OCI-LY3 (cell line): ENCODE measurements around the gene HOXC9.
A peak's percentile ranks its signal among the peaks of the same experiment; 100 is the strongest.

Experiments
- H2AFZ ChIP-seq: fragments of 200-600, 300-600 bp; shearing (Covaris generic); 2 replicates; pipeline ENCODE4 v1.6.0; 2014; ENCODE audit warnings: antibody characterized with exemption, low read depth, low read length
- H3K27ac ChIP-seq: fragments of 200-600, 300-600 bp; sonication (generic); 2 replicates; pipeline ENCODE4 v1.5.1; 2014; ENCODE audit warnings: mild to moderate bottlenecking, low read length, moderate library complexity, mixed read lengths
- H3K27me3 ChIP-seq: fragments of 200-600, 300-600 bp; sonication (generic); 2 replicates; pipeline ENCODE4 v1.6.1; 2014; ENCODE audit warnings: low read depth, low read length, mixed read lengths
- H3K36me3 ChIP-seq: fragments of 200-600, 300-600 bp; sonication (generic); replicated peaks from 2 replicates; pipeline ENCODE3; 2014; ENCODE audit warnings: low read depth, low read length, mixed read lengths
- H3K4me1 ChIP-seq: fragments of 300-600, 200-600 bp; sonication (generic); 2 replicates; pipeline ENCODE4 v1.6.1; 2014; ENCODE audit warnings: low read length, mixed read lengths
- H3K4me2 ChIP-seq: fragments of 200-600, 300-600 bp; sonication (generic); 2 replicates; pipeline ENCODE4 v1.6.1; 2014; ENCODE audit warnings: low read length, mixed read lengths
- H3K4me3 ChIP-seq: fragments of 300-600, 200-600 bp; sonication (generic); 2 replicates; pipeline ENCODE4 v1.5.1; 2014; ENCODE audit warnings: antibody characterized with exemption, mild to moderate bottlenecking, low read length, moderate library complexity
- H3K79me2 ChIP-seq: fragments of 300-600, 200-600 bp; shearing (Covaris generic); 2 replicates; pipeline ENCODE4 v1.6.1; 2014; ENCODE audit warnings: mild to moderate bottlenecking, low read length, mixed read lengths
- H3K9ac ChIP-seq: fragments of 300-600, 200-600 bp; shearing (Covaris generic); 2 replicates; pipeline ENCODE4 v1.6.0; 2014; ENCODE audit warnings: mild to moderate bottlenecking, low read length, moderate library complexity
- H3K9me3 ChIP-seq: fragments of 200-600, 300-600 bp; shearing (Covaris generic); 2 replicates; pipeline ENCODE4 v1.6.1; 2014; ENCODE audit warnings: low read length, mixed read lengths; ENCODE audit not compliant: insufficient read depth
- H4K20me1 ChIP-seq: fragments of 200-600, 300-600 bp; sonication (generic); 2 replicates; pipeline ENCODE4 v1.6.1; 2016; ENCODE audit warnings: low read length, mixed read lengths; ENCODE audit not compliant: insufficient read depth
- CTCF ChIP-seq: fragments of 200-600, 300-600 bp; sonication (generic); IDR thresholded peaks from 2 replicates; pipeline ENCODE4 v1.5.1; 2014; ENCODE audit warnings: antibody characterized with exemption, low read length, low read depth
- EZH2phosphoT487 ChIP-seq: fragments of 200-600 bp; shearing (Covaris generic); IDR thresholded peaks from 2 replicates; pipeline ENCODE4 v1.6.1; 2018; ENCODE audit warnings: antibody characterized with exemption, mixed run types, low read depth

HOXC9 gene

GRCh38 chr12:53960187-53961024 lies 39.6 kb upstream of the HOXC9 start:
- H3K27ac ChIP-seq, result no peak overlapping the region
- no peak overlapping the region for H2AFZ ChIP-seq
- H3K4me1 ChIP-seq, result peaks cover 23% of the 10 kb centered on the region
- no peaks in the 10 kb centered on the region for H3K36me3 ChIP-seq
- H4K20me1 ChIP-seq, result no peaks in the 10 kb centered on the region
- H3K79me2 ChIP-seq, result no peaks in the 10 kb centered on the region
- H3K9ac ChIP-seq, result no peak overlapping the region
- no peak for TF ChIP-seq CTCF
- TF ChIP-seq EZH2phosphoT487, result no peak
- no peaks in the 10 kb centered on the region for H3K9me3 ChIP-seq
- H3K4me2 ChIP-seq, result no peak overlapping the region
- no peak overlapping the region for H3K4me3 ChIP-seq
- peaks cover 17% of the 10 kb centered on the region for H3K27me3 ChIP-seq

GRCh38 chr12:53961025-53961761 lies 38.8 kb upstream of the HOXC9 start:
- Histone ChIP-seq H3K36me3 (no peaks in the 10 kb centered on the region), H3K9ac (no peak overlapping the region), H2AFZ (no peak overlapping the region), H3K4me1 (peaks cover 21% of the 10 kb centered on the region), H3K79me2 (no peaks in the 10 kb centered on the region), H3K27ac (no peak overlapping the region), H3K27me3 (peaks cover 18% of the 10 kb centered on the region), H3K4me3 (no peak overlapping the region), H4K20me1 (no peaks in the 10 kb centered on the region), H3K9me3 (no peaks in the 10 kb centered on the region), H3K4me2 (no peak overlapping the region)
- no peak for TF ChIP-seq CTCF
- TF ChIP-seq EZH2phosphoT487, result no peak

- Histone ChIP-seq H3K79me2 (no peaks in the 10 kb centered on the region), H3K4me1 (peaks cover 3% of the 10 kb centered on the region; the same call in 1 of the 2 replicates), H4K20me1 (no peaks in the 10 kb centered on the region), H3K27ac (no peak overlapping the region), H3K4me3 (no peak overlapping the region), H3K27me3 (peaks cover 17% of the 10 kb centered on the region), H3K36me3 (no peaks in the 10 kb centered on the region), H3K9me3 (no peaks in the 10 kb centered on the region), H3K9ac (no peak overlapping the region), H3K4me2 (no peak overlapping the region), H2AFZ (no peak overlapping the region)
- TF ChIP-seq EZH2phosphoT487, result no peak
Observed at GRCh38 chr12:53963005-53963404, 37.0 kb upstream of the HOXC9 start.

- Histone ChIP-seq H3K79me2 (no peaks in the 10 kb centered on the region), H3K36me3 (no peaks in the 10 kb centered on the region), H3K4me1 (peaks cover 3% of the 10 kb centered on the region; the same call in 1 of the 2 replicates), H4K20me1 (no peaks in the 10 kb centered on the region), H3K27me3 (peaks cover 11% of the 10 kb centered on the region), H3K9me3 (no peaks in the 10 kb centered on the region), H3K9ac (no peak overlapping the region), H2AFZ (no peak overlapping the region), H3K4me3 (no peak overlapping the region), H3K27ac (no peak overlapping the region), H3K4me2 (0 out of 2 replicates have a peak overlapping the region, but pooled peaks have one; percentile 18)
- TF ChIP-seq CTCF (no peak), EZH2phosphoT487 (no peak)
Observed at GRCh38 chr12:53963434-53964314, 36.3 kb upstream of the HOXC9 start.
